Dermis microvascular lymphatic vessel endothelial cell (primary cell): ENCODE data around the gene FRG2B. TPM values are rescaled to one million over a fixed set of nuclear protein-coding genes. Genes with fewer than 3 reads are reported as not detected.
"Not testable (repeated sequence)": the region's sequence is repeated elsewhere in the genome, so short reads cannot be mapped to it uniquely, and the experiment has no call there.

Experiments used
- DNase-seq, 2 donors: peaks; one replicate each; pipeline versions ENCODE4 v3.0.0 to v3.0.0-alpha.2; 2010; ENCODE audit warnings: low read depth in 2 of 2
- total RNA-seq: library from RNA; depleted of rRNA; stranded (reverse); fragments of >200 nt; gene quantifications from 2 replicates; pipeline ENCODE4 v1.2.1, GENCODE V29; 2014

Gene FRG2B
- total RNA-seq, 1 donor from 2014 or later = not detected

GRCh38 chr10:133599869-133600268, 26.7 kb downstream of the FRG2B start:
- DNase-seq = not testable (repeated sequence)

DNA sequence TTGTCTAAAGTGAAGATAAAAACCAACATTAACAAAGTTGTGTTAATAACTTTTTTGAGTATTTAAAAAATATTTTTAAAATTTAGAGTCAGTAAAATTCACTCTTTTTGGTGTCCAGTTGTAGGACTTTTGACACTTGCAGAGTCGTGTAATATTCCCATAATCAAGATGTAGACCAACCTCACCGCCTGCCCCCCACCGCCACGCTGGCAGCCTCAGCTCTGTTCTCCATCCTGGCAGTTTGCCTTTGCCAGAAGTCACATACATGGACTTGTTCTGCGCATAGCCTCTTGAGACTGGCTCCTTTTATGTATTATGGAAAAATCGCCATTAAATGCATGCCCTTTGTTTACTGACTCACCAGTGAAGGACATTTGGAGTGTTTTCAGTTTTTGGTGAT, 33.9 kb downstream of the FRG2B start:
- no peak for DNase-seq

GRCh38 chr10:133590970-133591359, 35.6 kb downstream of the FRG2B start:
- no peak for DNase-seq

GRCh38 chr10:133590226-133590969, 36.2 kb downstream of the FRG2B start:
- no peak for DNase-seq

DNA sequence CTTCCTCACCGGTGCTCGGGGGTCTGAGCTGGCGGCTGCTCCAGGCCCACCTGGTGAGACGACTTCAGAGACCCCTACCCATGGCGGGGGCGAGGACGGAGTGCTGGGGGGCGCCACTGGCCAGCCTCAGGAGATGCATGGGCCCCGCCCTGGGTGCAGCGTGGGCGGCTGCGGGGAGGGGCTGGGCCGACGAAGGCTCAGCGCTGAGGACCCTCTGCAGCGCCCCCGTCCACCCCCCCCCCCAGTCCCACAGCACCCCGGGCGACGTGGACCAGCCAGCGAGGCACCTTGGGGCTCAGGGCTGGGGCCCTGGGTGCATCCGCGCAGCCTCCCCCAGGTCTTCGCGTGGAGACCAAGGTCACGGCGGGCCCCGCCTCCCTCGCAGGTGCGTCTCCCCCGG, 49.6 kb downstream of the FRG2B start:
- DNase-seq = not testable (repeated sequence)

Other genes starting within 250 kb of the FRG2B start
- gene PAOX, start 247.5 kb downstream of the FRG2B start, total RNA-seq = 3.1 and 6.6 TPM in 2 replicates
- 37.1 and 43.2 TPM in 2 replicates for gene MTG1, start 232.6 kb downstream of the FRG2B start, total RNA-seq
- gene SPRN, start 202.2 kb downstream of the FRG2B start, total RNA-seq = not detected in 2 replicates
- 0.26 and 0.76 TPM in 2 replicates for gene SCART1, start 172.8 kb downstream of the FRG2B start, total RNA-seq
- gene CYP2E1, start 99.4 kb downstream of the FRG2B start, total RNA-seq = 0.13 TPM in 1 of 2 replicates, not detected in the other
- under 0.01 TPM in 1 of 2 replicates, not detected in the other for gene SYCE1, start 61.2 kb downstream of the FRG2B start, total RNA-seq